ENCODE results near the gene CLEC4G. TPM values are rescaled to one million over a fixed set of nuclear protein-coding genes. Genes with fewer than 3 reads are reported as not detected.

The CLEC4G gene
- total and polyA plus RNA-seq, 9 of the 15 experiments (the other 6 are each of a cell fraction or from before 2014, with no cell fraction given): not detected

GRCh38 chr19:7704280-7705060, 27.4 kb downstream of the CLEC4G start (continued):
- TF ChIP-seq PATZ1 (CRISPR knock-in tag; IDR thresholded peaks at IDR 0.05; ENCODE audit: borderline replicate concordance) (no peak), SETDB1 (IDR thresholded peaks at IDR 0.05; ENCODE audit: low read length) (no peak), RREB1 (CRISPR knock-in tag; IDR thresholded peaks at IDR 0.05) (no peak), CTCFL (IDR thresholded peaks at IDR 0.05; ENCODE audit: borderline replicate concordance, insufficient read depth, low read depth, low read length, poor library complexity, severe bottlenecking) (no peak), ZFX (CRISPR knock-in tag; IDR thresholded peaks at IDR 0.05) (no peak), ZSCAN32 (CRISPR knock-in tag; IDR thresholded peaks at IDR 0.05) (no peak), ZNF324 (CRISPR knock-in tag; IDR thresholded peaks at IDR 0.05) (no peak), RCOR1 (IDR thresholded peaks at IDR 0.05; ENCODE audit: borderline replicate concordance in 1 of 2, low read depth in 2 of 2, low read length in 2 of 2) (0 out of 4 replicates have a peak, but pooled peaks of 1 of the 2 experiments have one; percentile 37), CBX1 (IDR thresholded peaks at IDR 0.05; ENCODE audit: low read depth) (0 out of 2 replicates have a peak, but pooled peaks have one; percentile 64), SMC3 (conservative IDR thresholded peaks at IDR 0.05; ENCODE audit: insufficient read depth, low read depth, low read length) (no peak), ZNF778 (CRISPR knock-in tag; IDR thresholded peaks at IDR 0.05) (no peak), PKNOX1 (IDR thresholded peaks at IDR 0.05) (no peak), MTA3 (IDR thresholded peaks at IDR 0.05; ENCODE audit: borderline replicate concordance) (no peak), ELK3 (CRISPR knock-in tag; IDR thresholded peaks at IDR 0.05) (no peak), ZKSCAN1 (IDR thresholded peaks at IDR 0.05; ENCODE audit: low read depth, low read length) (no peak)
